ENCODE results near the gene BARD1. TPM values are rescaled to one million over a fixed set of nuclear protein-coding genes. Genes with fewer than 3 reads are reported as not detected.

BARD1 gene
- total and polyA plus RNA-seq, 2 of the 13 experiments (the other 11 are each of a cell fraction or from before 2014, with no cell fraction given): 5.3 to 30.4 TPM

DNA sequence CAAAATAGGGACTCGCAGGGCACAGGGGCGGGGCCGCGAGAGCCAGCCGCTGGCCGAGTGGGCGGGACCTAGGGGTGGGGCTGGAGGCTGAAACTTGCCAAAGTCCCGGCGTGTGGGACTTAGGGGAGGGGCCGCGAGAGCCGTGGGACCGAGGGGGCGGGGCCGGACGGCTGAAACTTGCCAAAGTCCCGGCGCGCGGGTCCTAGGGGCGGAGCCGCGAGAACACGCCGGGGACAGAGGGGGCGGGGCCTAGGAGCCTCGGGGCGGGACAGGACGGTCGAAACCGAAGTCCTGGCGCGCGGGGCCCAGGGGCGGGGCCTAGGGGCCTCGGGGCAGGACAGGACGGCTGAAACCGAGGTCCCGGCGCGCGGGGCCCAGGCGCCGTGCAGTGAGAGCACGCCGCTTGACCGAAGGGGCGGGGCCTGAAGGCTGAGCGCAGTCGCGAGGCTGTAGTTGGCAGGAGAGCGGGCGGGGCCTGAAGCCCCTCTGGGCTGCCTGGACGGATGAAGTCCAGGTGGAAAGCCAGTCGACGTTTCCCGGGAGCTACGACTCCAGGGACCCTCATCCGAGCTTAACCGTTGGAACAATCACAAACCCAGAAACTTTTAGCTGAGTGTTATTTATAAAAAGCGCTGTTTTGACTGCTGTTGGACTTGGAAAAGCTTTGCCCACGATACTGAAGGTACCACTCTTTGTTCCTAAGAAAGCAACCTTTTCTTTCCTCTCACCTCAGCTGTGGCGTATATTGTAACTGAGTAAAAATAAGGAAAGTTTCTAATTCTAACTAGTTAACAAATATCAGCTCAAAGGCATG is 475 bp upstream of the BARD1 start (continued):
- TF ChIP-seq, protein P1, sequence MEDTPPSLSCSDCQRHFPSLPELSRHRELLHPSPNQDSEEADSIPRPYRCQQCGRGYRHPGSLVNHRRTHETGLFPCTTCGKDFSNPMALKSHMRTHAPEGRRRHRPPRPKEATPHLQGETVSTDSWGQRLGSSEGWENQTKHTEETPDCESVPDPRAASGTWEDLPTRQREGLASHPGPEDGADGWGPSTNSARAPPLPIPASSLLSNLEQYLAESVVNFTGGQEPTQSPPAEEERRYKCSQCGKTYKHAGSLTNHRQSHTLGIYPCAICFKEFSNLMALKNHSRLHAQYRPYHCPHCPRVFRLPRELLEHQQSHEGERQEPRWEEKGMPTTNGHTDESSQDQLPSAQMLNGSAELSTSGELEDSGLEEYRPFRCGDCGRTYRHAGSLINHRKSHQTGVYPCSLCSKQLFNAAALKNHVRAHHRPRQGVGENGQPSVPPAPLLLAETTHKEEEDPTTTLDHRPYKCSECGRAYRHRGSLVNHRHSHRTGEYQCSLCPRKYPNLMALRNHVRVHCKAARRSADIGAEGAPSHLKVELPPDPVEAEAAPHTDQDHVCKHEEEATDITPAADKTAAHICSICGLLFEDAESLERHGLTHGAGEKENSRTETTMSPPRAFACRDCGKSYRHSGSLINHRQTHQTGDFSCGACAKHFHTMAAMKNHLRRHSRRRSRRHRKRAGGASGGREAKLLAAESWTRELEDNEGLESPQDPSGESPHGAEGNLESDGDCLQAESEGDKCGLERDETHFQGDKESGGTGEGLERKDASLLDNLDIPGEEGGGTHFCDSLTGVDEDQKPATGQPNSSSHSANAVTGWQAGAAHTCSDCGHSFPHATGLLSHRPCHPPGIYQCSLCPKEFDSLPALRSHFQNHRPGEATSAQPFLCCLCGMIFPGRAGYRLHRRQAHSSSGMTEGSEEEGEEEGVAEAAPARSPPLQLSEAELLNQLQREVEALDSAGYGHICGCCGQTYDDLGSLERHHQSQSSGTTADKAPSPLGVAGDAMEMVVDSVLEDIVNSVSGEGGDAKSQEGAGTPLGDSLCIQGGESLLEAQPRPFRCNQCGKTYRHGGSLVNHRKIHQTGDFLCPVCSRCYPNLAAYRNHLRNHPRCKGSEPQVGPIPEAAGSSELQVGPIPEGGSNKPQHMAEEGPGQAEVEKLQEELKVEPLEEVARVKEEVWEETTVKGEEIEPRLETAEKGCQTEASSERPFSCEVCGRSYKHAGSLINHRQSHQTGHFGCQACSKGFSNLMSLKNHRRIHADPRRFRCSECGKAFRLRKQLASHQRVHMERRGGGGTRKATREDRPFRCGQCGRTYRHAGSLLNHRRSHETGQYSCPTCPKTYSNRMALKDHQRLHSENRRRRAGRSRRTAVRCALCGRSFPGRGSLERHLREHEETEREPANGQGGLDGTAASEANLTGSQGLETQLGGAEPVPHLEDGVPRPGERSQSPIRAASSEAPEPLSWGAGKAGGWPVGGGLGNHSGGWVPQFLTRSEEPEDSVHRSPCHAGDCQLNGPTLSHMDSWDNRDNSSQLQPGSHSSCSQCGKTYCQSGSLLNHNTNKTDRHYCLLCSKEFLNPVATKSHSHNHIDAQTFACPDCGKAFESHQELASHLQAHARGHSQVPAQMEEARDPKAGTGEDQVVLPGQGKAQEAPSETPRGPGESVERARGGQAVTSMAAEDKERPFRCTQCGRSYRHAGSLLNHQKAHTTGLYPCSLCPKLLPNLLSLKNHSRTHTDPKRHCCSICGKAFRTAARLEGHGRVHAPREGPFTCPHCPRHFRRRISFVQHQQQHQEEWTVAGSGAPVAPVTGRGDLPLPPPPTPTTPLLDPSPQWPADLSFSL (CRISPR knock-in tag; IDR thresholded peaks at IDR 0.05): no peak
- TF ChIP-seq, protein P2, sequence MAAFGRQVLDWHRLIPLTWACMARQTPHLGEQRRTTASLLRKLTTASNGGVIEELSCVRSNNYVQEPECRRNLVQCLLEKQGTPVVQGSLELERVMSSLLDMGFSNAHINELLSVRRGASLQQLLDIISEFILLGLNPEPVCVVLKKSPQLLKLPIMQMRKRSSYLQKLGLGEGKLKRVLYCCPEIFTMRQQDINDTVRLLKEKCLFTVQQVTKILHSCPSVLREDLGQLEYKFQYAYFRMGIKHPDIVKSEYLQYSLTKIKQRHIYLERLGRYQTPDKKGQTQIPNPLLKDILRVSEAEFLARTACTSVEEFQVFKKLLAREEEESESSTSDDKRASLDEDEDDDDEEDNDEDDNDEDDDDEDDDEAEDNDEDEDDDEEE (CRISPR knock-in tag; IDR thresholded peaks at IDR 0.05): no peak
- no peak for TF ChIP-seq NCOA1 (CRISPR knock-in tag; IDR thresholded peaks at IDR 0.05)
- TF ChIP-seq ZNF670 (CRISPR knock-in tag; IDR thresholded peaks at IDR 0.05; ENCODE audit: borderline replicate concordance): 0 out of 2 replicates have a peak, but pooled peaks have one; percentile 72
- peak; percentile 13; the same call in 1 of the 2 replicates for TF ChIP-seq CAMTA2 (CRISPR knock-in tag; IDR thresholded peaks at IDR 0.05; ENCODE audit: borderline replicate concordance)
- no peak for TF ChIP-seq HNRNPL (IDR thresholded peaks at IDR 0.05; ENCODE audit: low read depth, low read length)
- TF ChIP-seq, protein P3, sequence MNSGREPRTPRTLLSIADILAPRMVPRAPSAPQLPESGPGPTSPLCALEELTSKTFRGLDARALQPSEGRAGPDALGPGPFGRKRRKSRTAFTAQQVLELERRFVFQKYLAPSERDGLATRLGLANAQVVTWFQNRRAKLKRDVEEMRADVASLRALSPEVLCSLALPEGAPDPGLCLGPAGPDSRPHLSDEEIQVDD (CRISPR knock-in tag; IDR thresholded peaks at IDR 0.05; ENCODE audit: borderline replicate concordance): no peak
- TF ChIP-seq RFX5 (IDR thresholded peaks at IDR 0.05; ENCODE audit: low read depth, low read length): peak; percentile 30; the same call in 1 of the 2 replicates
- TF ChIP-seq PTBP1 (IDR thresholded peaks at IDR 0.05; ENCODE audit: low read depth, low read length, poor library complexity, severe bottlenecking): no peak
- TF ChIP-seq, protein P4, sequence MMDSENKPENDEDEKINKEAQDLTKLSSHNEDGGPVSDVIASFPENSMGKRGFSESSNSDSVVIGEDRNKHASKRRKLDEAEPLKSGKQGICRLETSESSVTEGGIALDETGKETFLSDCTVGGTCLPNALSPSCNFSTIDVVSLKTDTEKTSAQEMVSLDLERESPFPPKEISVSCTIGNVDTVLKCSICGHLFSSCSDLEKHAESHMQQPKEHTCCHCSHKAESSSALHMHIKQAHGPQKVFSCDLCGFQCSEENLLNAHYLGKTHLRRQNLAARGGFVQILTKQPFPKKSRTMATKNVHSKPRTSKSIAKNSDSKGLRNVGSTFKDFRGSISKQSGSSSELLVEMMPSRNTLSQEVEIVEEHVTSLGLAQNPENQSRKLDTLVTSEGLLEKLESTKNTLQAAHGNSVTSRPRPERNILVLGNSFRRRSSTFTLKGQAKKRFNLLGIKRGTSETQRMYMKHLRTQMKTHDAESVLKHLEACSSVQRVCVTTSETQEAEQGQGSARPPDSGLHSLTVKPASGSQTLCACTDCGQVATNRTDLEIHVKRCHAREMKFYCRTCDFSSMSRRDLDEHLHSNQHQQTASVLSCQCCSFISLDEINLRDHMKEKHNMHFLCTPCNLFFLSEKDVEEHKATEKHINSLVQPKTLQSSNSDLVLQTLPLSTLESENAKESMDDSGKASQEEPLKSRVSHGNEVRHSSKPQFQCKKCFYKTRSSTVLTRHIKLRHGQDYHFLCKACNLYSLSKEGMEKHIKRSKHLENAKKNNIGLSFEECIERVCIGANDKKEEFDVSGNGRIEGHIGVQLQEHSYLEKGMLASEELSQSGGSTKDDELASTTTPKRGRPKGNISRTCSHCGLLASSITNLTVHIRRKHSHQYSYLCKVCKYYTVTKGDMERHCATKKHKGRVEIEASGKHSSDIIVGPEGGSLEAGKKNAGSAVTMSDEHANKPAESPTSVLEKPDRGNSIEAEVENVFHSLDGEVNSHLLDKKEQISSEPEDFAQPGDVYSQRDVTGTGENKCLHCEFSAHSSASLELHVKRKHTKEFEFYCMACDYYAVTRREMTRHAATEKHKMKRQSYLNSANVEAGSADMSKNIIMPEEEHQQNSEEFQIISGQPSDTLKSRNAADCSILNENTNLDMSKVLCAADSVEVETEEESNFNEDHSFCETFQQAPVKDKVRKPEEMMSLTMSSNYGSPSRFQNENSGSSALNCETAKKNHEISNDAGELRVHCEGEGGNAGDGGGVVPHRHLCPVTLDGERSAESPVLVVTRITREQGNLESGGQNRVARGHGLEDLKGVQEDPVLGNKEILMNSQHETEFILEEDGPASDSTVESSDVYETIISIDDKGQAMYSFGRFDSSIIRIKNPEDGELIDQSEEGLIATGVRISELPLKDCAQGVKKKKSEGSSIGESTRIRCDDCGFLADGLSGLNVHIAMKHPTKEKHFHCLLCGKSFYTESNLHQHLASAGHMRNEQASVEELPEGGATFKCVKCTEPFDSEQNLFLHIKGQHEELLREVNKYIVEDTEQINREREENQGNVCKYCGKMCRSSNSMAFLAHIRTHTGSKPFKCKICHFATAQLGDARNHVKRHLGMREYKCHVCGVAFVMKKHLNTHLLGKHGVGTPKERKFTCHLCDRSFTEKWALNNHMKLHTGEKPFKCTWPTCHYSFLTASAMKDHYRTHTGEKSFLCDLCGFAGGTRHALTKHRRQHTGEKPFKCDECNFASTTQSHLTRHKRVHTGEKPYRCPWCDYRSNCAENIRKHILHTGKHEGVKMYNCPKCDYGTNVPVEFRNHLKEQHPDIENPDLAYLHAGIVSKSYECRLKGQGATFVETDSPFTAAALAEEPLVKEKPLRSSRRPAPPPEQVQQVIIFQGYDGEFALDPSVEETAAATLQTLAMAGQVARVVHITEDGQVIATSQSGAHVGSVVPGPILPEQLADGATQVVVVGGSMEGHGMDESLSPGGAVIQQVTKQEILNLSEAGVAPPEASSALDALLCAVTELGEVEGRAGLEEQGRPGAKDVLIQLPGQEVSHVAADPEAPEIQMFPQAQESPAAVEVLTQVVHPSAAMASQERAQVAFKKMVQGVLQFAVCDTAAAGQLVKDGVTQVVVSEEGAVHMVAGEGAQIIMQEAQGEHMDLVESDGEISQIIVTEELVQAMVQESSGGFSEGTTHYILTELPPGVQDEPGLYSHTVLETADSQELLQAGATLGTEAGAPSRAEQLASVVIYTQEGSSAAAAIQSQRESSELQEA (CRISPR knock-in tag; IDR thresholded peaks at IDR 0.05; ENCODE audit: not compliant biosample characterization): no peak
